RWPE2 (cell line): ENCODE results near the gene HOXB7.

Source experiments
- ATAC-seq: fragments of 200-7000 bp; cut with Tn5 transposase; 3 replicates; pipeline ENCODE4 v1.9.1; 2021; ENCODE audit warnings: low read depth
- DNase-seq: peaks from one replicate; pipeline ENCODE4 v3.0.0-alpha.2; 2020; ENCODE audit warnings: low spot score
- H3K27ac ChIP-seq: fragments of 450-650 bp; 2 replicates; pipeline ENCODE4 v1.5.1; 2017; ENCODE audit warnings: mild to moderate bottlenecking; ENCODE audit not compliant: poor library complexity, severe bottlenecking
- H3K27me3 ChIP-seq: fragments of 250-450 bp; sonication (Bioruptor Pico); 2 replicates; pipeline ENCODE4 v1.5.1; 2021; ENCODE audit warnings: mild to moderate bottlenecking, moderate library complexity; ENCODE audit not compliant: insufficient read depth, poor library complexity, severe bottlenecking
- H3K36me3 ChIP-seq: fragments of 250-450 bp; sonication (Bioruptor Pico); 2 replicates; pipeline ENCODE4 v1.5.1; 2020; ENCODE audit warnings: low read depth, mild to moderate bottlenecking, moderate library complexity
- H3K4me1 ChIP-seq: fragments of 250-450 bp; sonication (Bioruptor Pico); 2 replicates; pipeline ENCODE4 v1.5.1; 2021; ENCODE audit warnings: mild to moderate bottlenecking, moderate library complexity; ENCODE audit not compliant: insufficient read depth, poor library complexity, severe bottlenecking
- H3K4me3 ChIP-seq: fragments of 250-450 bp; sonication (Bioruptor Pico); 2 replicates; pipeline ENCODE4 v1.5.1; 2021; ENCODE audit warnings: mild to moderate bottlenecking, moderate library complexity; ENCODE audit not compliant: severe bottlenecking
- H3K9me3 ChIP-seq: fragments of 250-450 bp; sonication (Bioruptor Pico); 2 replicates; pipeline ENCODE4 v1.5.1; 2021; ENCODE audit warnings: mild to moderate bottlenecking, moderate library complexity; ENCODE audit not compliant: severe bottlenecking
- TF ChIP-seq, protein P1 (sequence below): fragments of 450-650 bp; IDR thresholded peaks from one replicate; pipeline ENCODE4 v1.5.1; 2017; ENCODE audit warnings: mild to moderate bottlenecking, moderate library complexity; ENCODE audit not compliant: poor library complexity, severe bottlenecking

Gene HOXB7

DNA sequence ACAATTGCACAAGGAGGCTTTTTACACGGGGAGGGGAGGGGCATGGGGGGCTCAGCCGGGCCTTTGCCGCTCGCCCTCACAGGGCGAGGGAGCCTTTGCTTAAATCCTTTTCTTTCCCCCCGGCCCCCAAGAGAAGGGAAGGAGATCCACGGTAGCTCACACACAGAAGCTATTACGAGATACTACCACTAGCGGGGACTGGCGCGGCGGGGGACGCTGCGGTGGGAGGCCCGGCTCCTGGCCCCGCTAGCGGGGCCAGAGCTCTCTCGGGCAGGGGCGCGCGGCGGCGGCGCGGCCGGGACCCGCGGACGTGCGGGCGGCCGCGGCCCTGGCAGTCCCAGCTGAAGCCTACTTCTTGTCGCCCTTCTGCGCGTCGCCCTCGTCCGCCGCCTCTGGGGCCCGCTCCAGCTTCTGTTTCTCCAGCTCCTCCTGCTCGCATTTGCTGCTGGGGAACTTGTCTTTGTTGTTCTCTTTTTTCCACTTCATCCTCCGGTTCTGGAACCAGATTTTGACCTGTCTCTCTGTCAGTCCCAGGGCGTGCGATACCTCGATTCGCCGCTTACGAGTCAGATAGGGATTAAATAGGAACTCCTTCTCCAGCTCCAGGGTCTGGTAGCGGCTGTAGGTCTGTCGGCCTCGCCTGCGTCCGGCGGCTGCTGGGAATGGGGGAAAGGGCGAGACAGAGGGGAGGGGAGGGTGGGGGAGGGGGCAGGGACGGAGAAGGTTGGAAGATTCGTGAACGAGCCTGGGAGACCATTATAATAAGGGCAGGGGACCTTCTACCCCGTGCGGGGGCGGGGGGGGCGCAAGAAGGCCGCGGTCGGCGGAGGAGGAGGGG lies 2.3 kb upstream of the HOXB7 start:
- Histone ChIP-seq H3K27me3 (peaks cover 45% of the 10 kb centered on the region), H3K27ac (no peak overlapping the region), H3K36me3 (no peaks in the 10 kb centered on the region), H3K4me3 (peak overlapping the region; percentile 35), H3K9me3 (no peaks in the 10 kb centered on the region), H3K4me1 (peaks cover 5% of the 10 kb centered on the region)
- TF ChIP-seq, protein P1, sequence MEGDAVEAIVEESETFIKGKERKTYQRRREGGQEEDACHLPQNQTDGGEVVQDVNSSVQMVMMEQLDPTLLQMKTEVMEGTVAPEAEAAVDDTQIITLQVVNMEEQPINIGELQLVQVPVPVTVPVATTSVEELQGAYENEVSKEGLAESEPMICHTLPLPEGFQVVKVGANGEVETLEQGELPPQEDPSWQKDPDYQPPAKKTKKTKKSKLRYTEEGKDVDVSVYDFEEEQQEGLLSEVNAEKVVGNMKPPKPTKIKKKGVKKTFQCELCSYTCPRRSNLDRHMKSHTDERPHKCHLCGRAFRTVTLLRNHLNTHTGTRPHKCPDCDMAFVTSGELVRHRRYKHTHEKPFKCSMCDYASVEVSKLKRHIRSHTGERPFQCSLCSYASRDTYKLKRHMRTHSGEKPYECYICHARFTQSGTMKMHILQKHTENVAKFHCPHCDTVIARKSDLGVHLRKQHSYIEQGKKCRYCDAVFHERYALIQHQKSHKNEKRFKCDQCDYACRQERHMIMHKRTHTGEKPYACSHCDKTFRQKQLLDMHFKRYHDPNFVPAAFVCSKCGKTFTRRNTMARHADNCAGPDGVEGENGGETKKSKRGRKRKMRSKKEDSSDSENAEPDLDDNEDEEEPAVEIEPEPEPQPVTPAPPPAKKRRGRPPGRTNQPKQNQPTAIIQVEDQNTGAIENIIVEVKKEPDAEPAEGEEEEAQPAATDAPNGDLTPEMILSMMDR, result peak; percentile 41
- ATAC-seq (peak; percentile 33), DNase-seq (no peak)

DNA sequence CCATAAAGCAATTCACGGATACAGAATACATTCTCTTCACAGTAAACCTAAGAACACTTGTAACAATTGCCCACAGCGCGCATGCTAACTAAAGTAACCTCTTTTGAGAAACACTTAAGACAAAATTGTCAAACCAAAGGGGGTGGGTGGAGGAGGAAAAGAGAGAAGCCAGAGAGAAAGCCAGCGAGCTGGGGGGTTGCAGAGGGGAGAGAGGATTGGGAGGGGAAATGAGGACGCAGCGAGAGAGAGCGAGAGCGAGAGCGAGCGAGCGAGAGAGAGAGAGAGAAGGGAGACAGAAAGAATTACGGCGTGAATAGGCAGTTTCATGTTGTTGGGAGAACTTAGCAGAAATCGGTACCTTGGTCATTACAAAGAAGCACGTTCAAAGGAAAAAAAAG lies 1.6 kb upstream of the HOXB7 start:
- H3K27ac ChIP-seq, result no peak overlapping the region
- no peak for DNase-seq
- H3K27me3 ChIP-seq, result peaks cover 39% of the 10 kb centered on the region
- TF ChIP-seq, protein P1, result no peak
- peak overlapping the region; percentile 35 for H3K4me3 ChIP-seq
- no peaks in the 10 kb centered on the region for H3K9me3 ChIP-seq
- ATAC-seq, result no peak
- no peaks in the 10 kb centered on the region for H3K36me3 ChIP-seq
- peaks cover 5% of the 10 kb centered on the region for H3K4me1 ChIP-seq

DNA sequence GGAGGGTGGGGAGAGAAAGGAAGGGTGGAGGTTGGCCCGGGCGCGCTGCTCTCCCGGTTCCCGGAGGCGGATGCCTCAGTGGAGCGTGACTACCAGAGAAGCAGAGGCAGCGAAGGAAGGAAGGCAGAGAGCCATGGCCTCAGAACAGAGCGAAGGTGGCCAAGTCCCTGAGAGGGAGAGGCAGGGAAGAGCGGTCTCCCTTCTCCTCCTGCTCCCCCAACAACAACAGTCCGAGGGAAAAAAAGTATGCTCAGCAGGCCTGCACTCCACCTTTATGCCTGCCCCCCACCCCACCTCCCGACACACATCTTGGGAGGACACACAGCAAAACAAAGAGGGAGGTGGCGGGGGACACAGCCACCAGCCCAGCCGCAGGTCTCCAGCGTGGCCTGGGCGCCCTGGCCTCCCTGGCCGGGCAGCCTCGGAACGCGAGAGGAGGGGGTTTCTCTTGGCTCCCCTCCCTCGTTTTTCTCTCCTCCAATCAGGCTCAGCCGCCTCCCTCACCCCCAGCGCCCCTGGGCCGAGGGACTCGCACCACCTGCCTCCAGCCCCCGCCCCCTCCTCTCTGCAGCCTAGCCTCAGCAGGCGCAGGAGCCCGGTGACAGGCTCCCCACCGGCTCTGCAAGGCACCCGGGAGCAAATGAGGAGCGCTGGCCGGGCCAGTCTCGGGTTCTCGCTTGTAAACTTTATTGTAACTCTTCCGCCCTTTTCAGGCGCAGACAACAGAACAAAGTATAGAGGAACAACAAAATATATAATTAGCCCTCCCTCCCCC lies 1.1 kb upstream of the HOXB7 start:
- TF ChIP-seq, protein P1, result no peak
- DNase-seq (no peak), ATAC-seq (peak; percentile 10; the same call in 2 of the 3 replicates)
- H3K9me3 ChIP-seq, result no peaks in the 10 kb centered on the region
- peaks cover 33% of the 10 kb centered on the region for H3K27me3 ChIP-seq
- peak overlapping the region; percentile 35 for H3K4me3 ChIP-seq
- H3K4me1 ChIP-seq, result peaks cover 5% of the 10 kb centered on the region
- peak overlapping the region; percentile 66 for H3K27ac ChIP-seq
- H3K36me3 ChIP-seq, result no peaks in the 10 kb centered on the region

DNA sequence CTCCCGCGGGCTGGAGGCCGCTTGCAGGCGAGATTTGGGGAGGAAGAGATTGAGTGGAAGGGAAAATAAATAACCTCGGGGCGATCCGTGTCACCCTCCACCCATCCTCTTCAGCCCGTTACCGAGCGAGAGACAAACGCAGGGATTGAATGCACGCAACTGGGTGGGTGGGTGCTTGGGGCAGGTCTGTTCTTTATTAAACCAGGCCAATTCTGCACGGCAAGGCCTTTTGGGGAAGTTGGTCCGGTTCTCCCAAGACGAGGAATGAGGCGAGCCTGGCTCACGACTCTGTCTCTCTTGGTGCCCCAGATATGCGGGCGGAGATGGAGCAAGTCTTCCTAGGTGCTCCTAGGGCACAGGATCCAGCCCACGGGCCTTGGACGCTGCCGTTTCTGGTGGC lies 396 bp upstream of the HOXB7 start:
- peak; percentile 11; the same call in 2 of the 3 replicates for ATAC-seq
- Histone ChIP-seq H3K4me1 (peaks cover 5% of the 10 kb centered on the region), H3K4me3 (peak overlapping the region; percentile 55), H3K27ac (peak overlapping the region; percentile 66), H3K9me3 (no peaks in the 10 kb centered on the region), H3K27me3 (peaks cover 27% of the 10 kb centered on the region), H3K36me3 (no peaks in the 10 kb centered on the region)
- TF ChIP-seq, protein P1, result no peak
- DNase-seq, result no peak
